Peyer's patch (tissue), 4 donors: ENCODE results near the gene COG6. TPM values are rescaled to one million over a fixed set of nuclear protein-coding genes. Genes with fewer than 3 reads are reported as not detected.
A peak's percentile ranks its signal among the peaks of the same experiment; 100 is the strongest.

Experiments used
- DNase-seq, 3 donors: peaks; one replicate each; pipeline ENCODE4 v3.0.0-alpha.2; 2017 to 2019
- H3K27ac ChIP-seq, 4 donors: fragments of 200-600 bp; sonication (generic); one replicate each; pipeline ENCODE4 v1.5.1; 2016 to 2019
- H3K27me3 ChIP-seq, 2 donors: fragments of 200-600 bp; sonication (generic); one replicate each; pipeline ENCODE4 v1.5.1; 2019
- H3K36me3 ChIP-seq, 3 donors: fragments of 200-600 bp; sonication (generic); one replicate each; pipeline ENCODE4 v1.5.1; 2016 to 2019
- H3K4me1 ChIP-seq, 4 donors: fragments of 200-600 bp; sonication (generic); one replicate each; pipeline ENCODE4 v1.5.1; 2016 to 2019
- H3K4me3 ChIP-seq, 4 donors: fragments of 200-600 bp; sonication (generic); 1 replicate in 3 of 4; 2 replicates in 1 of 4; pipeline ENCODE4 v1.5.1; 2016 to 2019; ENCODE audit warnings: mild to moderate bottlenecking in 1 of 4
- H3K9me3 ChIP-seq, 4 donors: fragments of 200-600 bp; sonication (generic); one replicate each; pipeline ENCODE4 v1.5.1; 2016 to 2019; ENCODE audit warnings: mild to moderate bottlenecking in 1 of 4
- CTCF ChIP-seq, 6 experiments: fragments of 450-650 bp in 4 of 6; fragments of 200-600 bp in 2 of 6; sonication (generic) in 1 of 6; IDR thresholded peaks; one replicate each; pipeline ENCODE4 v1.5.1; 2017 to 2019; ENCODE audit warnings: antibody characterized with exemption in 6 of 6, mild to moderate bottlenecking in 3 of 6, moderate library complexity in 1 of 6
- POLR2A ChIP-seq, 2 donors: fragments of 450-650 bp; IDR thresholded peaks; one replicate each; pipeline ENCODE4 v1.5.1; 2017; ENCODE audit warnings: antibody characterized with exemption in 2 of 2, mild to moderate bottlenecking in 2 of 2, moderate library complexity in 2 of 2
- total RNA-seq, 4 donors: library from RNA; depleted of rRNA; stranded (reverse); fragments of >200 nt; gene quantifications; one replicate each; pipeline ENCODE4 v1.1.0, GENCODE V29; 2016

COG6 gene
- total RNA-seq, 4 donors from 2014 or later: 11.1 to 61.9 (median 21.5) TPM

GRCh38 chr13:39688699-39689405, 33.4 kb downstream of the COG6 start:
- Histone ChIP-seq H3K9me3 (no peaks in the 10 kb centered on the region), H3K4me1 (no peaks in the 10 kb centered on the region), H3K27ac (no peak overlapping the region), H3K4me3 (no peak overlapping the region), H3K36me3 (peaks cover 0 to 8% (median 0%) of the 10 kb centered on the region in 3 donors), H3K27me3 (no peaks in the 10 kb centered on the region)
- no peak for DNase-seq
- TF ChIP-seq POLR2A (IDR thresholded peaks at IDR 0.05) (no peak), CTCF (IDR thresholded peaks at IDR 0.05) (no peak)

- peak overlapping the region in 1 of 4 donors; percentile 36 for H3K27ac ChIP-seq
- DNase-seq: no peak
These were observed 37.4 kb downstream of the COG6 start for GRCh38 chr13:39692660-39693438.

GRCh38 chr13:39699274-39699673, 43.8 kb downstream of the COG6 start:
- TF ChIP-seq POLR2A (IDR thresholded peaks at IDR 0.05) (no peak), CTCF (IDR thresholded peaks at IDR 0.05) (no peak)
- no peaks in the 10 kb centered on the region for H3K9me3 ChIP-seq
- no peak for DNase-seq

More at GRCh38 chr13:39692660-39693438, 37.4 kb downstream of the COG6 start:
- peaks cover 0 to 4% (median 0%) of the 10 kb centered on the region in 3 donors for H3K36me3 ChIP-seq
- TF ChIP-seq POLR2A (IDR thresholded peaks at IDR 0.05) (no peak), CTCF (IDR thresholded peaks at IDR 0.05) (no peak)
- no peak overlapping the region for H3K4me3 ChIP-seq
- H3K27me3 ChIP-seq: no peaks in the 10 kb centered on the region
- no peaks in the 10 kb centered on the region for H3K4me1 ChIP-seq
- H3K9me3 ChIP-seq: no peaks in the 10 kb centered on the region

GRCh38 chr13:39712626-39713025, 57.2 kb downstream of the COG6 start:
- no peaks in the 10 kb centered on the region for H3K4me1 ChIP-seq
- no peak for DNase-seq

More at GRCh38 chr13:39699274-39699673, 43.8 kb downstream of the COG6 start:
- no peaks in the 10 kb centered on the region for H3K4me1 ChIP-seq
- H3K36me3 ChIP-seq: no peaks in the 10 kb centered on the region
- no peaks in the 10 kb centered on the region for H3K27me3 ChIP-seq
- no peak overlapping the region for H3K4me3 ChIP-seq
- no peak overlapping the region for H3K27ac ChIP-seq

GRCh38 chr13:39729156-39729555, 73.7 kb downstream of the COG6 start:
- Histone ChIP-seq H3K36me3 (peaks cover 0 to 34% (median 0%) of the 10 kb centered on the region in 3 donors), H3K27me3 (no peaks in the 10 kb centered on the region), H3K4me3 (no peak overlapping the region), H3K4me1 (no peaks in the 10 kb centered on the region), H3K27ac (no peak overlapping the region), H3K9me3 (no peaks in the 10 kb centered on the region)
- no peak for DNase-seq
- TF ChIP-seq CTCF (IDR thresholded peaks at IDR 0.05): no peak
- no peak for TF ChIP-seq POLR2A (IDR thresholded peaks at IDR 0.05)

More at GRCh38 chr13:39712626-39713025, 57.2 kb downstream of the COG6 start:
- H3K4me3 ChIP-seq: no peak overlapping the region
- no peak for TF ChIP-seq CTCF (IDR thresholded peaks at IDR 0.05)
- no peak for TF ChIP-seq POLR2A (IDR thresholded peaks at IDR 0.05)
- no peaks in the 10 kb centered on the region for H3K36me3 ChIP-seq
- no peak overlapping the region for H3K27ac ChIP-seq
- H3K9me3 ChIP-seq: no peaks in the 10 kb centered on the region
- H3K27me3 ChIP-seq: no peaks in the 10 kb centered on the region
